Neutrophil (primary cell): ENCODE measurements around the gene EPHA4.

ENCODE experiments used
- H3K27ac ChIP-seq: fragments of 200-600 bp; sonication (generic); 2 replicates; pipeline ENCODE4 v1.5.1; 2016; ENCODE audit warnings: mild to moderate bottlenecking, moderate library complexity
- H3K27me3 ChIP-seq: fragments of 200-600 bp; sonication (generic); 2 replicates; pipeline ENCODE4 v1.6.0; 2016; ENCODE audit warnings: mild to moderate bottlenecking
- H3K36me3 ChIP-seq: fragments of 200-600 bp; sonication (generic); 2 replicates; pipeline ENCODE4 v1.5.1; 2017
- H3K4me1 ChIP-seq, 2 experiments: fragments of 200-600 bp in 1 of 2; sonication (generic) in 1 of 2; 1 replicate in 1 of 2; 2 replicates in 1 of 2; pipeline versions ENCODE4 v1.5.1 to v1.6.1; 2013 to 2016; ENCODE audit warnings: low read depth in 1 of 2, low read length in 1 of 2, mild to moderate bottlenecking in 1 of 2, moderate library complexity in 1 of 2; ENCODE audit not compliant: control insufficient read depth in 1 of 2, insufficient read depth in 1 of 2
- H3K4me3 ChIP-seq, 2 experiments: fragments of 200-600 bp in 1 of 2; sonication (generic) in 1 of 2; 1 replicate in 1 of 2; 2 replicates in 1 of 2; pipeline ENCODE4 v1.5.1; 2013 to 2016; ENCODE audit warnings: low read depth in 1 of 2, low read length in 1 of 2, mild to moderate bottlenecking in 1 of 2, moderate library complexity in 1 of 2
- H3K9me3 ChIP-seq: fragments of 200-600 bp; sonication (generic); 2 replicates; pipeline ENCODE4 v1.5.1; 2016
- TF ChIP-seq, protein P1 (sequence below): fragments of 200-600 bp; sonication (generic); IDR thresholded peaks from 2 replicates; pipeline ENCODE4 v1.5.1; 2016; ENCODE audit warnings: antibody characterized with exemption

EPHA4 gene

DNA sequence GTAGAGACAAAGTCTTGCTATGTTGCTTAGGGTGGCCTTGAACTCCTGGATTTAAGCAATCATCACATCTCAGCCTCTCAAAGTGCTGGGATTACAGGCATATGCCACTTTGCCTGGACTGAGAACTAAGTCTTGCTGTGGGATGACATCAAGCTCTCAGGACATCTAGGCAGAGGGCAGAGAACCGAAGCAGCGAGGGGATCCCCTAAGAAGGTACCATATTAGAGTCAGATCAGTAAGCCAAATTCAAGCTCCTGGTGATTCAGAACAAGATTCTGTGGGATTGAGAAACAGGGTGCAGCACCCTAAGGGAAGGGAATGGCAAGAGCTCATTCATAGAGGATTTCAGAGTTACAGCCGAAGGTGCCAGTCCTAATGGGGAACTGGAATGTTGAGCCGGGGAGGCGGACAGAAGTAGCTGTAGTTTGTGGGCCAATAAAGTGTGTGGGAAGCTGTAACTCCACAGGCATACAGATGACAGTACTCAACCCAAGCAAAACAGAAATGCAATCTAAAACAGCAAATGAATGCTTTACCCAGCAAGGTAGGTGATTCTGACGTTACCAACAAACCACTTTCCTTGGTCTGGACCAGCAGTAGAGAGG, 30.9 kb downstream of the EPHA4 start:
- no peaks in the 10 kb centered on the region for H3K27me3 ChIP-seq
- no peaks in the 10 kb centered on the region for H3K4me1 ChIP-seq
- H3K27ac ChIP-seq, result no peak overlapping the region
- H3K36me3 ChIP-seq, result no peaks in the 10 kb centered on the region
- no peak overlapping the region for H3K4me3 ChIP-seq
- H3K9me3 ChIP-seq, result no peaks in the 10 kb centered on the region
- TF ChIP-seq, protein P1, sequence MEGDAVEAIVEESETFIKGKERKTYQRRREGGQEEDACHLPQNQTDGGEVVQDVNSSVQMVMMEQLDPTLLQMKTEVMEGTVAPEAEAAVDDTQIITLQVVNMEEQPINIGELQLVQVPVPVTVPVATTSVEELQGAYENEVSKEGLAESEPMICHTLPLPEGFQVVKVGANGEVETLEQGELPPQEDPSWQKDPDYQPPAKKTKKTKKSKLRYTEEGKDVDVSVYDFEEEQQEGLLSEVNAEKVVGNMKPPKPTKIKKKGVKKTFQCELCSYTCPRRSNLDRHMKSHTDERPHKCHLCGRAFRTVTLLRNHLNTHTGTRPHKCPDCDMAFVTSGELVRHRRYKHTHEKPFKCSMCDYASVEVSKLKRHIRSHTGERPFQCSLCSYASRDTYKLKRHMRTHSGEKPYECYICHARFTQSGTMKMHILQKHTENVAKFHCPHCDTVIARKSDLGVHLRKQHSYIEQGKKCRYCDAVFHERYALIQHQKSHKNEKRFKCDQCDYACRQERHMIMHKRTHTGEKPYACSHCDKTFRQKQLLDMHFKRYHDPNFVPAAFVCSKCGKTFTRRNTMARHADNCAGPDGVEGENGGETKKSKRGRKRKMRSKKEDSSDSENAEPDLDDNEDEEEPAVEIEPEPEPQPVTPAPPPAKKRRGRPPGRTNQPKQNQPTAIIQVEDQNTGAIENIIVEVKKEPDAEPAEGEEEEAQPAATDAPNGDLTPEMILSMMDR, result no peak

DNA sequence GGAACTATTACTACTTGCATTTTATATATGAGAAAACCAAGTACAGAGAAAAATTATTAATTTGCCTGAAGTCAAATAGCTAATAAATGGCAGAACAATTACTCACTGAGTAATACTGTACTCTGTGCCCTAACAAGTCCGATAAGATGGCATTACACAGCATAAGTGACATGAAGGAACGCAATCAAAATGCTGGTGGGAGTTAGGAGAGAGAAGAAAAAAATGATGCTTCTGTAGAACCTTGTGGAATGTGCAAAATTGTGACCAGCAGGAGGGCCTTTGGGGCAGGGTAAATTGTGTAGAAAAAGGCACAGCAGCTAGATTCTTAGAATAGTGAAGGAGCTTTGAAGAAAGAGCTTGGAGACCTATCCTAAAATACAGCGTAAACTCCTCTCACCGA, 32.9 kb downstream of the EPHA4 start:
- Histone ChIP-seq H3K36me3 (no peaks in the 10 kb centered on the region), H3K9me3 (no peaks in the 10 kb centered on the region), H3K4me1 (no peaks in the 10 kb centered on the region), H3K27ac (no peak overlapping the region), H3K27me3 (no peaks in the 10 kb centered on the region), H3K4me3 (no peak overlapping the region)
- TF ChIP-seq, protein P1, result no peak

DNA sequence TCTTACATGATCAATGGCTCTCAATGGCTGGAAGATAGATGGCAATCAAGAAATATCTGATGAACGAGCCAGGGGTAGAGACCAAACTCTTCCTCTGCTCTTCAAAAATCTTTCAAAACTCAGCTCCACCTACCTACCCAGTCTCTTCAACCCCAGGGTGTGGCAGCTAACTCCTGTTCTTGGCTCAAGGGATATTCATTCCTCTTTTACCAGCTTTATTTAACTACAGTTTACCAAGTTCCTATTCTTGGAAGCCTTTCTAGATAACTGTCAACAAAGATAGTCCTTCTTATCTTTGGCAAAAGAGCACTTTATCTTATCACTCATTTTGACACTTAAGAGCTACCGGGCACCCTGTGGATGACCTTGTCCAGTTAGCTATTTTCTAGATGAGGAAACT, 36.3 kb downstream of the EPHA4 start:
- Histone ChIP-seq H3K4me1 (no peaks in the 10 kb centered on the region), H3K27ac (no peak overlapping the region), H3K9me3 (no peaks in the 10 kb centered on the region), H3K4me3 (no peak overlapping the region), H3K36me3 (no peaks in the 10 kb centered on the region), H3K27me3 (no peaks in the 10 kb centered on the region)
- TF ChIP-seq, protein P1, result no peak

DNA sequence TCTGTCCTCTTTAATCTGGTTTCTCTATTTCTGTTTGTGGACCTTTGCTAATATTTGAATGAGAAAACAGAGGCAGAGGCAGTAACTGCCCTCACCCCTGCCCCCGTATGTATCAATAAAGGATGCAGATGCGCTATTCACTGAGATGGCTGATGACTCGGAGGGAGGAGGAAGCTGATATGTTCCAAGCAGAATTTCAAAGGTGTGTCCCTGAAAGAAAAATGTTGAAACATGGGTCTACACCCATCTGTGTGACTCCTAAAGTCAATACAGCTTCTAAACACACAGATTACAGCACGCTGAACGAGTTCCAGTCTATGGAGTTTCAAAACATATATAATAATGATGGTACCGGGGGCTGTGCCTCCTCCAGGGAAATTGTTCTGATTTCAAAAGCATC, 38.8 kb downstream of the EPHA4 start:
- Histone ChIP-seq H3K9me3 (no peaks in the 10 kb centered on the region), H3K4me3 (no peak overlapping the region), H3K27me3 (peaks cover 7% of the 10 kb centered on the region), H3K36me3 (no peaks in the 10 kb centered on the region), H3K4me1 (no peaks in the 10 kb centered on the region), H3K27ac (no peak overlapping the region)
- TF ChIP-seq, protein P1, result no peak

DNA sequence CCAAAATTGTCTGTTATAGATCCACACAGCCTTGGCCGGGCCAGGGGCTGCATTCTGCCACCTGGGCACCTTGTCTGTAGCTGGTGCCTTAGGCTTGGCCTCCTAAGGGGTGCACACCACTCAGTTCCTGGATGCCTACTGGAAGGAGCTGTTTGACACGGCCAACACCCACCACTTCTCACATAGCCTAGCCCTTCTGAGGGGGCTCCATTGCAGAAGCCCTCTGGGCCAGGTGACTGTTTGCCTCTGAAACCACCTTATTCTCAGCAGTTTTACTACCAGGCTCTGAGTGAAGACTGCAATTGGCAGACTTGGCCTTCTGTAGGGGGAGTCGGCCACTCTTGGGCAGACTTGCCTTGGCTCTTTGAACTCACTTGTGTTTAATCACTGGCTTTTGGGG, 39.5 kb downstream of the EPHA4 start:
- no peak overlapping the region for H3K4me3 ChIP-seq
- no peaks in the 10 kb centered on the region for H3K9me3 ChIP-seq
- TF ChIP-seq, protein P1, result no peak
- H3K4me1 ChIP-seq, result no peaks in the 10 kb centered on the region
- no peak overlapping the region for H3K27ac ChIP-seq
- H3K27me3 ChIP-seq, result peaks cover 7% of the 10 kb centered on the region
- no peaks in the 10 kb centered on the region for H3K36me3 ChIP-seq

DNA sequence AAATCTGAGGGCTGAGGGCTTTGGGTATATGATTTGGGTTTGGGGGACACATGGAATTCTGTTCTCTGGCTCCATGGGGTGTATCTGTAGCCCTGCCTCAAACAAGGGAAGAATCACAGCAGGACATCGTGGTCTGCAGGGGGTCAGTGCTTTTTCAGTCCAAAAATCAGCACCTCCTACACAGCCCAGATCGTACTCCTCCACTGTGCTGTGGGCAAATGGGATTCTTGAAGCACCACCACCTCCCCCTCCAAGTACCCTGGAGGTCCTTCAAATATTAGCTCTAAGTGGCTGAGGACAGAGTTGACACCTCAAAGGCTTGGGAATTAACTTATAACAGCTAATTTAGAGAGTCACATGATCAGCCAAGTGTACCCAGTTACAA, 41.5 kb downstream of the EPHA4 start:
- Histone ChIP-seq H3K36me3 (no peaks in the 10 kb centered on the region), H3K4me1 (no peaks in the 10 kb centered on the region), H3K9me3 (no peaks in the 10 kb centered on the region), H3K27ac (no peak overlapping the region), H3K4me3 (no peak overlapping the region), H3K27me3 (peaks cover 7% of the 10 kb centered on the region)
- TF ChIP-seq, protein P1, result no peak
